B cell (primary cell): ENCODE results near the gene PRIM1. TPM values are rescaled to one million over a fixed set of nuclear protein-coding genes. Genes with fewer than 3 reads are reported as not detected.
A peak's percentile ranks its signal among the peaks of the same experiment; 100 is the strongest.

Source experiments
- ATAC-seq: fragments of 200-7000 bp; cut with Tn5 transposase; one replicate; pipeline ENCODE4 v1.10.0; 2021; ENCODE audit warnings: low read depth, mild to moderate bottlenecking, moderate number of reproducible peaks, moderate library complexity
- CTCF ChIA-PET: fragments of 350-600 bp; sonication (Branson Sonifier 250); formaldehyde crosslinking; loops from one replicate; lab custom pipeline; 2021; ENCODE audit warnings: antibody characterized with exemption, inconsistent platforms; lab: Charles Lee
- POLR2A ChIA-PET: fragments of 350-600 bp; sonication (Branson Sonifier 250); formaldehyde crosslinking; loops from one replicate; lab custom pipeline; 2021; ENCODE audit warnings: antibody characterized with exemption; lab: Charles Lee
- DNase-seq: peaks from one replicate; pipeline ENCODE4 v3.0.0; 2013
- H2AFZ ChIP-seq: 2 replicates; pipeline ENCODE4 v1.6.1; 2012; ENCODE audit warnings: mild to moderate bottlenecking, low read depth, low read length; ENCODE audit not compliant: insufficient read depth, poor library complexity, severe bottlenecking
- H3K27ac ChIP-seq, 2 donors: 1 replicate in 1 of 2; 2 replicates in 1 of 2; pipeline ENCODE4 v1.5.1; 2012 to 2013; ENCODE audit warnings: low read length in 2 of 2, mild to moderate bottlenecking in 2 of 2, moderate library complexity in 1 of 2
- H3K27me3 ChIP-seq, 4 experiments: fragments of 200-600 bp in 1 of 4; sonication (generic) in 1 of 4; replicated peaks in 1 of 4; 1 replicate in 2 of 4; 2 replicates in 2 of 4; pipeline versions ENCODE4 v1.6.1 to v1.7.0; 2013 to 2016; ENCODE audit warnings: low read length in 3 of 4, mild to moderate bottlenecking in 2 of 4, mixed read lengths in 1 of 4, moderate library complexity in 1 of 4; ENCODE audit not compliant: insufficient read depth in 4 of 4, control insufficient read depth in 3 of 4; ENCODE audit errors: control extremely low read depth in 1 of 4
- H3K36me3 ChIP-seq, 2 experiments: replicated peaks in 1 of 2; 1 replicate in 1 of 2; 2 replicates in 1 of 2; pipeline versions ENCODE4 v1.6.1 to v1.7.1; 2013; ENCODE audit warnings: low read length in 1 of 2; ENCODE audit not compliant: insufficient read depth in 2 of 2, control insufficient read depth in 1 of 2; ENCODE audit errors: control extremely low read depth in 1 of 2, extremely low read depth in 1 of 2
- H3K4me1 ChIP-seq, 2 donors: fragments of 200-600 bp in 1 of 2; sonication (generic) in 1 of 2; 1 replicate in 1 of 2; 2 replicates in 1 of 2; pipeline versions ENCODE4 v1.5.1 to v1.6.1; 2013 to 2017; ENCODE audit warnings: low read length in 2 of 2; ENCODE audit not compliant: control insufficient read depth in 2 of 2, insufficient read depth in 2 of 2
- H3K4me2 ChIP-seq: replicated peaks from 2 replicates; pipeline ENCODE3; 2012; ENCODE audit warnings: mild to moderate bottlenecking, low read depth, low read length; ENCODE audit not compliant: poor library complexity, severe bottlenecking
- H3K4me3 ChIP-seq, 5 experiments: fragments of 200-600 bp in 1 of 5; sonication (generic) in 1 of 5; 1 replicate in 3 of 5; 2 replicates in 2 of 5; pipeline versions ENCODE4 v1.5.1 to v1.7.0; 2011 to 2016; ENCODE audit warnings: low read length in 4 of 5, mild to moderate bottlenecking in 4 of 5, low read depth in 2 of 5, control low read depth in 1 of 5, moderate library complexity in 1 of 5; ENCODE audit not compliant: insufficient read depth in 1 of 5; ENCODE audit errors: control extremely low read depth in 1 of 5, extremely low read depth in 1 of 5
- H3K79me2 ChIP-seq: fragments of 200-600 bp; sonication (generic); one replicate; pipeline ENCODE4 v1.6.0; 2016; ENCODE audit warnings: low read length; ENCODE audit not compliant: control insufficient read depth, insufficient read depth
- H3K9ac ChIP-seq: fragments of 200-600 bp; sonication (generic); 2 replicates; pipeline ENCODE4 v1.6.1; 2017; ENCODE audit warnings: mild to moderate bottlenecking, low read length, moderate library complexity
- H3K9me3 ChIP-seq, 3 donors: one replicate each; pipeline versions ENCODE4 v1.6.1 to v1.7.1; 2013; ENCODE audit warnings: low read length in 2 of 3; ENCODE audit not compliant: control insufficient read depth in 2 of 3, insufficient read depth in 1 of 3; ENCODE audit errors: control extremely low read depth in 1 of 3
- H4K20me1 ChIP-seq: 2 replicates; pipeline ENCODE4 v1.6.0; 2012; ENCODE audit warnings: mild to moderate bottlenecking, low read length; ENCODE audit not compliant: insufficient read depth, control insufficient read depth, poor library complexity, severe bottlenecking
- H3K27ac Mint-ChIP-seq: one replicate; pipeline ENCODE4 v1.8.0; 2021; ENCODE audit warnings: mixed read lengths
- H3K27me3 Mint-ChIP-seq: one replicate; pipeline ENCODE4 v1.8.0; 2021; ENCODE audit warnings: mixed read lengths
- H3K4me1 Mint-ChIP-seq: one replicate; pipeline ENCODE4 v1.8.0; 2021; ENCODE audit warnings: mixed read lengths
- H3K4me3 Mint-ChIP-seq: one replicate; pipeline ENCODE4 v1.8.0; 2021; ENCODE audit warnings: mixed read lengths
- H3K9me3 Mint-ChIP-seq: one replicate; pipeline ENCODE4 v1.8.0; 2022; ENCODE audit warnings: mixed read lengths; ENCODE audit not compliant: insufficient read depth
- EZH2 ChIP-seq: IDR thresholded peaks from 2 replicates; pipeline ENCODE4 v1.6.1; 2012; ENCODE audit warnings: borderline replicate concordance, low read depth, mild to moderate bottlenecking, moderate library complexity, low read length; ENCODE audit not compliant: insufficient read depth, poor library complexity, severe bottlenecking
- WGBS: methylation state at CpG from one replicate; pipeline ENCODE4 v1.1.5; 2013; ENCODE audit warnings: missing lambda C conversion rate; ENCODE audit not compliant: insufficient coverage; 5-methylcytosine and 5-hydroxymethylcytosine counted together
- intact Hi-C: fragments of 100-400 bp; cut with micrococcal nuclease; formaldehyde crosslinking; loops from one replicate; pipeline ENCODE4 v1.10.0; 2022
- polyA plus RNA-seq: library from polyadenylated mRNA; depleted of rRNA; stranded (reverse); fragments of >200 nt; gene quantifications from 2 replicates; pipeline ENCODE4 v1.2.3, GENCODE V29; 2012
- total RNA-seq, 2 donors: library from RNA; stranded (reverse); fragments of 120-200 nt in 1 of 2; gene quantifications; 1 replicate in 1 of 2; 2 replicates in 1 of 2; pipeline versions ENCODE4 v1.2.3 to v1.2.4, GENCODE V29; 2013 to 2022
- TF ChIP-seq, protein P1 (sequence below): fragments of 200-600 bp; IDR thresholded peaks from one replicate; pipeline ENCODE4 v1.8.0; 2022; ENCODE audit warnings: antibody characterized with exemption, mild to moderate bottlenecking

PRIM1 gene
- total and polyA plus RNA-seq, 2 donors (not counting 1 experiment from before 2014, with no cell fraction given) = 16.9 to 25.4 TPM

DNA sequence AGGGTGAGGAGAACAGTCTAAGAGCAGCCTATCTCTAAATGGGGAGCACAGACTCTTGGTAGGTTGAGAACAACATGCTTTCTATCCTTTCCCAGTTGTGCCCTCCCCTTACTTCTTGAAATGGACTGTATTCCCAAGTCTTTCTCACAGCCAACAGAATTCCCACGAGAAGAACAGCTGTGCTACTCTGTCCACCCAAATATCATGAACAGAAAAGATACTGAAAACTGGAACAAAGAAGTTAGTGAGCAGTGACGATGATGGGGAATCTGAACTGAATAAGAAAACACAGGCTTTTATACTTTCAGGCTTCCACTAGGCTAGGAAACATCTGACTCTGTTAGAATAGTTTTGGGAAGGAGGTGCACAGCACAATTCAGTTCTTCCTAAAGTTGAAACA, 30.4 kb downstream of the PRIM1 start:
- CTCF ChIA-PET = interaction anchor here (0.8 to 1.6 kb wide), 2 partner anchors 207 to 379 kb away, joined by 3 to 5 read pairs; no protein-coding TSS in a partner anchor
- intact Hi-C loops = no loop called here

DNA sequence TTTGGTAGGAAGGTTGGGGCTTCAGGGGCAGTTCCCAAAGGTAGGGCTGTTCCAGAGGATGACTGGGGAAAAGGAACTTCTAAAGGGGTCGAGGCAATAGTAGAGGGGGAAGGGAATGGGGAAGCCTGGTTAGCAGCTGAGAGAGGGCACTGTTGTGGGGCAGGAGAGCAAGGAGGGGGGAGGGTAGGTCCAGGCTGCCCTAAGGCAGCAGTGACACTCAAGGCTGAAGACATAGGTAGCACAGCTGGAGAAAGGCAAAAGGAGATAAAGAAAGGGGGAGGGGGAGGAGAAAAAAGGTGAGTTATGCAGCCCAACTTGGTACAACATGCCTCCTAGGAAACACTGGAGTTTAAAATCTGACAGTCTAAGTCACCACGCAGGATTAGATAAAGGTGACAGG, 30.9 kb downstream of the PRIM1 start:
- TF ChIP-seq, protein P1, sequence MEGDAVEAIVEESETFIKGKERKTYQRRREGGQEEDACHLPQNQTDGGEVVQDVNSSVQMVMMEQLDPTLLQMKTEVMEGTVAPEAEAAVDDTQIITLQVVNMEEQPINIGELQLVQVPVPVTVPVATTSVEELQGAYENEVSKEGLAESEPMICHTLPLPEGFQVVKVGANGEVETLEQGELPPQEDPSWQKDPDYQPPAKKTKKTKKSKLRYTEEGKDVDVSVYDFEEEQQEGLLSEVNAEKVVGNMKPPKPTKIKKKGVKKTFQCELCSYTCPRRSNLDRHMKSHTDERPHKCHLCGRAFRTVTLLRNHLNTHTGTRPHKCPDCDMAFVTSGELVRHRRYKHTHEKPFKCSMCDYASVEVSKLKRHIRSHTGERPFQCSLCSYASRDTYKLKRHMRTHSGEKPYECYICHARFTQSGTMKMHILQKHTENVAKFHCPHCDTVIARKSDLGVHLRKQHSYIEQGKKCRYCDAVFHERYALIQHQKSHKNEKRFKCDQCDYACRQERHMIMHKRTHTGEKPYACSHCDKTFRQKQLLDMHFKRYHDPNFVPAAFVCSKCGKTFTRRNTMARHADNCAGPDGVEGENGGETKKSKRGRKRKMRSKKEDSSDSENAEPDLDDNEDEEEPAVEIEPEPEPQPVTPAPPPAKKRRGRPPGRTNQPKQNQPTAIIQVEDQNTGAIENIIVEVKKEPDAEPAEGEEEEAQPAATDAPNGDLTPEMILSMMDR = no peak
- no peak for TF ChIP-seq EZH2
- WGBS = 48% methylated on average over 2 of the region's 2 CpGs
- Mint-ChIP-seq H3K4me1 (peaks cover 82% of the 10 kb centered on the region), H3K27me3 (no peaks in the 10 kb centered on the region), H3K4me3 (peak overlapping the region; percentile 57), H3K9me3 (no peaks in the 10 kb centered on the region), H3K27ac (peak overlapping the region; percentile 56)
- CTCF ChIA-PET = interaction anchor here (0.8 kb wide), 1 partner anchor 379 kb away, joined by 3 read pairs; no protein-coding TSS in a partner anchor
- H3K4me1 ChIP-seq = peaks cover 64 to 86% of the 10 kb centered on the region in 2 donors
- no peak overlapping the region for H3K9ac ChIP-seq
- H2AFZ ChIP-seq = no peak overlapping the region
- H3K4me3 ChIP-seq = no peak overlapping the region
- no peaks in the 10 kb centered on the region for H3K27me3 ChIP-seq
- H3K9me3 ChIP-seq = no peaks in the 10 kb centered on the region
- H3K36me3 ChIP-seq = peaks cover 2 to 43% of the 10 kb centered on the region in 2 experiments
- intact Hi-C loops = no loop called here
- POLR2A ChIA-PET = interaction anchor here (0.7 kb wide), 1 partner anchor 33 kb away, joined by 8 read pairs; the partner anchor contains the start of gene PTGES3
- peak overlapping the region in 1 of 2 donors; percentile 92 for H3K27ac ChIP-seq
- H3K4me2 ChIP-seq = peak overlapping the region; percentile 76
- no peak for ATAC-seq
- peaks cover 73% of the 10 kb centered on the region for H4K20me1 ChIP-seq
- peaks cover 80% of the 10 kb centered on the region for H3K79me2 ChIP-seq
- DNase-seq = no peak

More for the DNA sequence above, 30.4 kb downstream of the PRIM1 start:
- H3K27ac ChIP-seq = peak overlapping the region in 1 of 2 donors; percentile 92
- H3K27me3 Mint-ChIP-seq = no peaks in the 10 kb centered on the region
- H3K36me3 ChIP-seq = peaks cover 2 to 41% of the 10 kb centered on the region in 2 experiments
- H3K4me1 Mint-ChIP-seq = peaks cover 77% of the 10 kb centered on the region
- H3K9me3 ChIP-seq = no peaks in the 10 kb centered on the region
- peak overlapping the region; percentile 83 for H3K9ac ChIP-seq
- H3K4me3 Mint-ChIP-seq = peak overlapping the region; percentile 57
- H3K27me3 ChIP-seq = no peaks in the 10 kb centered on the region
- H3K9me3 Mint-ChIP-seq = no peaks in the 10 kb centered on the region
- H4K20me1 ChIP-seq = peaks cover 68% of the 10 kb centered on the region
- no peak overlapping the region for H2AFZ ChIP-seq
- no CpG with 5 or more reads among the region's 2 CpGs for WGBS
- ATAC-seq = no peak
- TF ChIP-seq, protein P1 = no peak
- no peak for TF ChIP-seq EZH2
- peaks cover 76% of the 10 kb centered on the region for H3K79me2 ChIP-seq
- H3K4me1 ChIP-seq = peaks cover 64 to 81% of the 10 kb centered on the region in 2 donors
- peak overlapping the region; percentile 56 for H3K27ac Mint-ChIP-seq
- DNase-seq = no peak
- peak overlapping the region; percentile 76 for H3K4me2 ChIP-seq
- POLR2A ChIA-PET = no interaction called here
- H3K4me3 ChIP-seq = no peak overlapping the region
